Naive thymus-derived CD8-positive, alpha-beta T cell (primary cell): ENCODE data around the gene CTSA. TPM values are rescaled to one million over a fixed set of nuclear protein-coding genes. Genes with fewer than 3 reads are reported as not detected.

ENCODE experiments used
- ATAC-seq, 2 donors: fragments of 150-1000 bp; cut with Tn5 transposase in 1 of 2; sonication (Bioruptor Pico), chemical (Tn5 transposase) in 1 of 2; 1 replicate in 1 of 2; 2 replicates in 1 of 2; pipeline ENCODE4 v1.10.0; 2021; ENCODE audit warnings: mild to moderate bottlenecking in 2 of 2, moderate library complexity in 2 of 2
- POLR2A ChIA-PET: fragments of 350-600 bp; sonication (Branson Sonifier 250); formaldehyde crosslinking; loops from one replicate; lab custom pipeline; 2021; ENCODE audit warnings: antibody characterized with exemption; lab: Charles Lee
- DNase-seq, 10 donors: peaks; one replicate each; pipeline versions ENCODE4 v3.0.0 to v3.0.0-alpha.2; 2020 to 2022
- H3K27ac Mint-ChIP-seq, 10 donors: one replicate each; pipeline ENCODE4 v1.8.0; 2020 to 2022; ENCODE audit warnings: mild to moderate bottlenecking in 10 of 10, mixed read lengths in 10 of 10, moderate library complexity in 4 of 10, inconsistent platforms in 1 of 10
- H3K27me3 Mint-ChIP-seq, 5 donors: one replicate each; pipeline ENCODE4 v1.8.0; 2021 to 2022; ENCODE audit warnings: mixed read lengths in 5 of 5
- H3K36me3 Mint-ChIP-seq, 3 donors: one replicate each; pipeline ENCODE4 v1.8.0; 2020 to 2022; ENCODE audit warnings: mixed read lengths in 3 of 3, mild to moderate bottlenecking in 2 of 3, inconsistent platforms in 1 of 3
- H3K4me1 Mint-ChIP-seq, 4 donors: one replicate each; pipeline ENCODE4 v1.8.0; 2021 to 2022; ENCODE audit warnings: mixed read lengths in 4 of 4
- H3K4me3 Mint-ChIP-seq, 10 donors: one replicate each; pipeline ENCODE4 v1.8.0; 2020 to 2022; ENCODE audit warnings: mild to moderate bottlenecking in 10 of 10, mixed read lengths in 10 of 10, moderate library complexity in 6 of 10, inconsistent platforms in 1 of 10
- H3K9me3 Mint-ChIP-seq, 9 donors: one replicate each; pipeline ENCODE4 v1.8.0; 2020 to 2022; ENCODE audit warnings: mixed read lengths in 9 of 9, mild to moderate bottlenecking in 3 of 9, inconsistent platforms in 1 of 9, moderate library complexity in 1 of 9
- polyA plus RNA-seq, 3 donors: library from polyadenylated mRNA; unstranded; fragments of 300-500 nt; fragmentation: Illumina TruSeq; gene quantifications; one replicate each; pipeline ENCODE4 v1.2.3, GENCODE V29; 2021
- total RNA-seq, 8 experiments: library from RNA in 2 of 8; stranded (reverse) in 2 of 8; gene quantifications; one replicate each; pipeline ENCODE4 v1.2.3 and lab custom pipeline; 2021 to 2026

The CTSA gene
- total and polyA plus RNA-seq, 5 experiments from 2014 or later = 79.1 to 128 (median 82.7) TPM

DNA sequence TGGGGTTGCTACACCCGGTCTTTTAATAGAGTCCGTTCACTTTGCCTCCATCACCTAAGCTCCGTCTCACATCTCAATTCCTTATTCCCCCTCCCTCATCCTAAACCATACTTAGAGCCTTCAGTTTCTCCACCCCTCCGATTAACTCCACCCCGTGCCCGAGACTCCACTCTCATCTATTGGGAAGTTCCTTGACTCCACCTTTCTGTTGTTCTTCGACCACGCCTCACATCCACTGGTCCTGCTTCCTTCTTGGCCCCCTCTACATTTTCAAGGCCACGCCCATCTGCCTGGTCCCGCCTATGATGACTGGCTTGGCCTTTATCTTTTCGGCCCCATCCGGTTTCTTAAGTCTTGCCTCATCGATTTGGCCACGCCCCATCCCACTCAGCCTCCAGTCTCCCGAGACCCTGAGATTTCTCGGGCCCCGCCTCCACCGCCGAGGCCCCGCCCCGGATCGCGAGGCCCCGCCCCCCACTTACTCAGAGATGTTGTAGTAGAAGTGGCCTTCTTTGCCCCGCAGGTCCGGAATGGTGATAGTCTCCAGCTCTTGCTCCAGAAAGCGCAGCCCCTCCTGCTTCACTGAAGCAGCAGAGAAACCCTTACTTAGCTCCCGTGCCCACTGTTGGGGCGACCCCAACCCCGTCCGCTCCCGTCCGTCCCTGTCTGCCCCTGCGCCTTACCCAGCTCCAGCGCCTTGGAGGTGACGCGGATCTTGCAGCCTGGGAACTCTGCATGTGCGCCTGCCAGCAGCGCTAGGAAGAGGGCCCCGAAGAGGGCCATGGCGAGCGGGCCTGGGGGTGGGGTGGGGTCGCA lies 19.7 kb downstream of the CTSA start:
- peaks cover 6 to 25% (median 15%) of the 10 kb centered on the region in 4 donors for H3K4me1 Mint-ChIP-seq
- H3K4me3 Mint-ChIP-seq = peak overlapping the region; percentile 74 to 92 (median 86)
- H3K27ac Mint-ChIP-seq = peak overlapping the region in 9 of 10 donors; percentile 5 to 85 (median 66)
- ATAC-seq (peak; percentile 86 to 87), DNase-seq (peak; percentile 75 to 92 (median 86))
- no peaks in the 10 kb centered on the region for H3K9me3 Mint-ChIP-seq
- POLR2A ChIA-PET = interaction anchor here (0.6 to 4.0 kb wide), 3 partner anchors 11 to 30 kb away, joined by 3 to 31 read pairs (median 3); partner anchors contain the start of genes PCIF1 and ZSWIM1
- no peaks in the 10 kb centered on the region for H3K36me3 Mint-ChIP-seq
- H3K27me3 Mint-ChIP-seq = peaks cover 5 to 26% (median 9%) of the 10 kb centered on the region in 5 donors

DNA sequence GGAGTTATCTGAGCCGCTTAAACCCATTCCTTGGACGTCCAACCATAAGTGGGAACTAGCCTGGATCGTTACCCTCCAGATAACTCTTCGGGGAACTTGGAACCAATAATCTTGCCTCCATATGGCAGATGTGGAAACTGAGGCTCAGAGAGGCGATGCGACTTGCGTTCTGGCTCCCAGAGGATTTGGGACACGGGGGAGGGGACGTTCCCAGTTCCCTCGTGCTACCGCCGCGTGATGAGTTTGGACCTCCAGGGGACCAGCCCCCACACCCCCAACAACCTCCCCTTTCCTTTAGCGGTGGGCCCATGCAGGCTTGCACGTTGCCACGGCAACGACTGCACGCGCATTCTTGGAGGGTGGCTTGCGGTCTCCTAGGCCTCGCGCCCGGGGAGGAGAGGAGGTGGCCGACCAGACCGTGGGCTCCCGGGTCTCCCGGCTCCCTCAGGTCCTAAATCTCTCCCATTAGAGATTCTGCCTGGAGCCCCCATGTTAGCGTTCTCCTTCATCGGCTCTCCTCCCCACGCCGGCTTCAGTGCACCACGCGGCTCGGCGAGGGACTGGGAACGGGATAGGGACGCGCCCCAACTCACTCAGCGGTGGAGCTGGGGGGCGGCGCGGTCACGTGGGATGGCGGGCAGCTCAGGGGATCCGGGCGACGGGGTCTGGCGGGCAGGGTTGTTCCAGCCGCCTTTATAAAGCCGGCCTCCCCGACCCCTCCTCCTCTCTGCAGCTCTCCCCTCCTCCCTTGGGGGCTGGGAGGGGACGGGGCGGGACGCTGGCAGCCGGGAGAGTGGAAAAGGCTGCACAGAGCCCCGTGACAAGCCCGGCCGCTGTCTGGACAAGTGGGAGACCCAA lies 20.6 kb downstream of the CTSA start, which contains the start of gene PLTP:
Gene PLTP, minus strand, starts transcription at position 670 of the 858 bp plus-strand sequence. CDS start 703 bp downstream, outside the sequence.
- Mint-ChIP-seq H3K4me1 (peaks cover 6 to 25% (median 15%) of the 10 kb centered on the region in 4 donors), H3K36me3 (no peaks in the 10 kb centered on the region), H3K9me3 (no peaks in the 10 kb centered on the region), H3K4me3 (peak within 1 kb of the TSS; percentile 74 to 92 (median 86)), H3K27me3 (peaks cover 5 to 32% (median 14%) of the 10 kb centered on the region in 5 donors), H3K27ac (peak within 1 kb of the TSS; percentile 15 to 85 (median 63))
- DNase-seq = peak; percentile 22 to 80 (median 53)
- POLR2A ChIA-PET = interaction anchor here (0.6 to 4.0 kb wide), 3 partner anchors 12 to 31 kb away, joined by 3 to 31 read pairs (median 3); partner anchors contain the start of genes PCIF1 and ZSWIM1
- peak; percentile 52 to 56 for ATAC-seq

DNA sequence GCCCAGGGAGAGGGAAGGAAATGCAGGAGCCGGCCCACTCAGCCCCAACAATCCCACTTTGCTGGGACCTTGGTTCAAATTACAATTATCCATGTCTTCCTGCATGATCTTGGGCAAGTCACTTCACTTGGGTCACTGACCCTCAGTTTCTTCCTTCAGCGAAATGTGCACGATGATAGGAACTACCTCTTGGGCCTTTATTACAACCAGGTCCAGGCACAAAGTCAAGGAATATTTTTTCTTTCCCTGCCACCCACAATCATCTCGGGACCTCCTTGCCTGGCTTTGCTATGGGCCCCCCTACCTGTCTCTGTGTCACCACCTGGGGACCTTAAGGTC lies 21.2 kb downstream of the CTSA start:
- POLR2A ChIA-PET = interaction anchor here (4.0 kb wide), 1 partner anchor 22 kb away, joined by 31 read pairs; the partner anchor contains the start of gene PCIF1
- DNase-seq (no peak), ATAC-seq (no peak)

DNA sequence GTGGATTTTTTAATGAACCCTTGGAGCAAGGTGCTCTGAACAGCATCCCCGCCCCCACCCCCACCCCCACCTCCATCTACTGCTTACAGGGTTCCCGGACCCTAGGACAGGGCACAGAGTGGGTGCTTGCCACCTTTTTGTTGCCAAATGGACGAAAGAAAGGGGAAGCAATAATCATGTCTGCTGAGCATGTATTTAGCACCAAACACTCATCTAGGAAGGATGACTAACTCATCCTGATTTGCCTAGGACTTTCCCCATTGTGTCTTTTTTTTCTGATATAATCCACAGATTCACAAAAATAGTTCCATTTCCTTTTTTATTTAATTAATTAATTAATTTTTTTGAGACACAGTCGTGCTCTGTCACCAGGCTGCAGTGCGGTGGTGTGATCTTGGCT lies 22.0 kb downstream of the CTSA start:
- peaks cover 6 to 25% (median 15%) of the 10 kb centered on the region in 4 donors for H3K4me1 Mint-ChIP-seq
- no peaks in the 10 kb centered on the region for H3K36me3 Mint-ChIP-seq
- POLR2A ChIA-PET = interaction anchor here (4.0 kb wide), 1 partner anchor 21 kb away, joined by 31 read pairs; the partner anchor contains the start of gene PCIF1
- DNase-seq = no peak
- H3K9me3 Mint-ChIP-seq = no peaks in the 10 kb centered on the region
- peaks cover 5 to 37% (median 14%) of the 10 kb centered on the region in 5 donors for H3K27me3 Mint-ChIP-seq
- peak overlapping the region in 4 of 10 donors; percentile 26 to 60 (median 46) for H3K4me3 Mint-ChIP-seq
- no peak overlapping the region for H3K27ac Mint-ChIP-seq
- no peak for ATAC-seq

More for the DNA sequence above, 21.2 kb downstream of the CTSA start:
- Mint-ChIP-seq H3K4me1 (peaks cover 6 to 25% (median 15%) of the 10 kb centered on the region in 4 donors), H3K9me3 (no peaks in the 10 kb centered on the region), H3K4me3 (peak overlapping the region; percentile 25 to 92 (median 61)), H3K27ac (peak overlapping the region in 2 of 10 donors; percentile 27 to 60), H3K27me3 (peaks cover 5 to 32% (median 14%) of the 10 kb centered on the region in 5 donors), H3K36me3 (no peaks in the 10 kb centered on the region)

DNA sequence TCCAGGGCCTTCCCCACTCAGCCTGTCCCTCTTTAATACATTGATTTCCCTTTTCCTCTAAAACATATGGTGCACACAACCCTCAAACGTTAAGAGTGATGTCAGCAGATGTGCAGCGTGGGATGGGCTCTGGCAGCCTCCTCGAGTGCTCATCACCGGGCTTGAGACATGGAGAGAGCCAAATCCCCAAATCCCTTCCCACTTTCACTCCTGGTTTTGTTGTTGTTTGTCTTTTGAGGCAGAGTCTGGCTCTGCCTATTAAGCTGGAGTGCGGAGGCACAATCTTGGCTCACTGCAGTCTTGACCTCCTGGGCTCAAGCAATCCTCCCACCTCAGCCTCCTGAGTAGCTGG lies 26.6 kb downstream of the CTSA start:
- Mint-ChIP-seq H3K9me3 (no peaks in the 10 kb centered on the region), H3K4me3 (peak overlapping the region in 1 of 10 donors; percentile 39), H3K4me1 (peaks cover 0 to 5% (median under 1%) of the 10 kb centered on the region in 4 donors), H3K27ac (no peak overlapping the region), H3K36me3 (no peaks in the 10 kb centered on the region), H3K27me3 (peaks cover 5 to 38% (median 27%) of the 10 kb centered on the region in 5 donors)
- no peak for DNase-seq
- no peak for ATAC-seq
- POLR2A ChIA-PET = interaction anchor here (0.6 kb wide), 1 partner anchor 105 kb away, joined by 3 read pairs; no protein-coding TSS in a partner anchor

- POLR2A ChIA-PET = interaction anchor here (0.6 to 2.8 kb wide), 2 partner anchors 16 to 105 kb away, joined by 3 to 12 read pairs; partner anchors contain the start of gene PCIF1
- no peaks in the 10 kb centered on the region for H3K9me3 Mint-ChIP-seq
Observed at GRCh38 chr20:45918182-45918737, 27.1 kb downstream of the CTSA start.

GRCh38 chr20:45918779-45919537 lies 27.8 kb downstream of the CTSA start:
- no peaks in the 10 kb centered on the region for H3K9me3 Mint-ChIP-seq
- peaks cover 0 to 3% (median under 1%) of the 10 kb centered on the region in 4 donors for H3K4me1 Mint-ChIP-seq
- H3K27me3 Mint-ChIP-seq = peaks cover 5 to 33% (median 27%) of the 10 kb centered on the region in 5 donors
- H3K36me3 Mint-ChIP-seq = no peaks in the 10 kb centered on the region
- no peak overlapping the region for H3K27ac Mint-ChIP-seq
- DNase-seq = no peak
- H3K4me3 Mint-ChIP-seq = no peak overlapping the region
- POLR2A ChIA-PET = interaction anchor here (1.1 to 2.8 kb wide), 3 partner anchors 10 to 95 kb away, joined by 3 to 12 read pairs (median 6); partner anchors contain the start of gene PCIF1
- ATAC-seq = no peak

More at GRCh38 chr20:45918182-45918737, 27.1 kb downstream of the CTSA start:
- Mint-ChIP-seq H3K27me3 (peaks cover 5 to 36% (median 27%) of the 10 kb centered on the region in 5 donors), H3K4me1 (peaks cover 0 to 3% (median under 1%) of the 10 kb centered on the region in 4 donors), H3K36me3 (no peaks in the 10 kb centered on the region), H3K4me3 (no peak overlapping the region), H3K27ac (no peak overlapping the region)
- no peak for DNase-seq
- no peak for ATAC-seq

GRCh38 chr20:45919542-45920399 lies 28.6 kb downstream of the CTSA start:
- Mint-ChIP-seq H3K4me3 (no peak overlapping the region), H3K27me3 (peaks cover 0 to 25% (median 21%) of the 10 kb centered on the region in 5 donors), H3K27ac (peak overlapping the region in 1 of 10 donors; percentile 52), H3K4me1 (peaks cover 0 to 6% (median 3%) of the 10 kb centered on the region in 4 donors), H3K36me3 (no peaks in the 10 kb centered on the region), H3K9me3 (no peaks in the 10 kb centered on the region)
- POLR2A ChIA-PET = interaction anchor here (0.5 to 2.8 kb wide), 4 partner anchors 9 to 96 kb away, joined by 3 to 12 read pairs (median 5); partner anchors contain the start of gene PCIF1
- DNase-seq (no peak), ATAC-seq (no peak)

DNA sequence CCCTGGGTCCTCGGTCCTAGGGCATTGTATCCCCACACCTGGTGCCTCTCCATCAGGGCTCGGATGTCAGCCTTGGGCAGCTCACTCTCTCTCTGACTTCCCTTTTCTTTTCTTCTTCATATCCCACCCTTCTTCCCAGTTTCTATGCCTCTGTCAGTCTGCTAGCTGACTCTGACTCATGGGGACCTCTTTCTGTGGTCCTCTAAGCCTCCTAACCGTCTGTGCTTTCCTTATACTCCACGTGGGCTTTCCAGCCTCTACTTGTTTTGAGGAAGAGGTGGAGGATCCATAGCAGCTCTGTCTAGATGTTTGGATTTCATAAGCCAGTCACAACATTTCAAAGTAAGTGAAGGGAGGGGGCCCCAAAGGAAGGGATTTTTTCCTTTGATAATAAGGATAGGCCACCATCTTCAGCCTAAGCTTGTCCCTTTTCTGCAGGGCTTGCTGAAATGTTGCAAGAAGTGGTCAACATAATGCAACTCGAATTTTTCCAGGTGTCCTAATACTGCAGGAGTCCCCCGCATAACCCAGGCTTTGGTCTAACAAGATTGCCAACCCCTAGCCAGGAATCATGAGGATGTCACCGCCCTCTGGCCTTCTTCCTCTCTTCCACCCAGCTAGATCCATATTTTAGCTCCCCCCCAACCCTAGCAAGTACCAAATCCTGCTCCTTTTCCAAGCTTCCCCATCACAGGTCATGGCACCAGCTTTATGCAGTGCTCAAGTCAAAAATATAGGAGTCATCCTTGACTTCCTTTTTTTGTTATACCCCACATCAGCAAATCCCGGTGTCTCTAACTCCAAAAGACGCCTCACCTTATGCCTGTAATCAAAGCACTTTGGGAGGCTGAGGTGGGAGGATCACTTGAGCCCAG lies 29.6 kb downstream of the CTSA start:
- POLR2A ChIA-PET = interaction anchor here (0.7 to 2.8 kb wide), 4 partner anchors 14 to 97 kb away, joined by 3 to 12 read pairs (median 4); partner anchors contain the start of gene PCIF1
- Mint-ChIP-seq H3K4me3 (no peak overlapping the region), H3K27ac (peak overlapping the region in 1 of 10 donors; percentile 52), H3K9me3 (no peaks in the 10 kb centered on the region), H3K27me3 (peaks cover 0 to 21% (median 18%) of the 10 kb centered on the region in 5 donors), H3K36me3 (no peaks in the 10 kb centered on the region), H3K4me1 (peaks cover 0 to 6% (median 3%) of the 10 kb centered on the region in 4 donors)
- ATAC-seq (no peak), DNase-seq (no peak)
